Activated naive CD8-positive, alpha-beta T cell treated with anti-CD3 and anti-CD28 coated beads for 36 hours (primary cell): Measurements from ENCODE around the gene DPP8. TPM values are rescaled to one million over a fixed set of nuclear protein-coding genes. Genes with fewer than 3 reads are reported as not detected.

Experiments
- DNase-seq: peaks from one replicate; pipeline ENCODE4 v3.0.0; 2021
- H3K27ac Mint-ChIP-seq: one replicate; pipeline ENCODE4 v1.8.0; 2022; ENCODE audit warnings: mild to moderate bottlenecking, moderate library complexity, mixed read lengths
- H3K27me3 Mint-ChIP-seq: one replicate; pipeline ENCODE4 v1.8.0; 2022; ENCODE audit warnings: mild to moderate bottlenecking, mixed read lengths
- H3K36me3 Mint-ChIP-seq: one replicate; pipeline ENCODE4 v1.8.0; 2021; ENCODE audit warnings: mild to moderate bottlenecking, mixed read lengths
- H3K4me1 Mint-ChIP-seq: one replicate; pipeline ENCODE4 v1.8.0; 2021; ENCODE audit warnings: mixed read lengths
- H3K4me3 Mint-ChIP-seq: one replicate; pipeline ENCODE4 v1.8.0; 2022; ENCODE audit warnings: mild to moderate bottlenecking, moderate library complexity, mixed read lengths
- H3K9me3 Mint-ChIP-seq: one replicate; pipeline ENCODE4 v1.8.0; 2022; ENCODE audit warnings: mixed read lengths
- total RNA-seq, 2 experiments: library from RNA; stranded (reverse); gene quantifications; one replicate each; pipeline ENCODE4 v1.2.3, GENCODE V29; 2021

Gene DPP8
- total RNA-seq, 2 experiments from 2014 or later = 27.1 to 30.8 TPM

- DNase-seq = no peak
- peak overlapping the region; percentile 72 for H3K4me3 Mint-ChIP-seq
- no peaks in the 10 kb centered on the region for H3K36me3 Mint-ChIP-seq
- no peaks in the 10 kb centered on the region for H3K9me3 Mint-ChIP-seq
- H3K4me1 Mint-ChIP-seq = peaks cover 10% of the 10 kb centered on the region
- H3K27ac Mint-ChIP-seq = no peak overlapping the region
- peaks cover 73% of the 10 kb centered on the region for H3K27me3 Mint-ChIP-seq
Observed at GRCh38 chr15:65423150-65423975, 94.1 kb downstream of the DPP8 start.

DNA sequence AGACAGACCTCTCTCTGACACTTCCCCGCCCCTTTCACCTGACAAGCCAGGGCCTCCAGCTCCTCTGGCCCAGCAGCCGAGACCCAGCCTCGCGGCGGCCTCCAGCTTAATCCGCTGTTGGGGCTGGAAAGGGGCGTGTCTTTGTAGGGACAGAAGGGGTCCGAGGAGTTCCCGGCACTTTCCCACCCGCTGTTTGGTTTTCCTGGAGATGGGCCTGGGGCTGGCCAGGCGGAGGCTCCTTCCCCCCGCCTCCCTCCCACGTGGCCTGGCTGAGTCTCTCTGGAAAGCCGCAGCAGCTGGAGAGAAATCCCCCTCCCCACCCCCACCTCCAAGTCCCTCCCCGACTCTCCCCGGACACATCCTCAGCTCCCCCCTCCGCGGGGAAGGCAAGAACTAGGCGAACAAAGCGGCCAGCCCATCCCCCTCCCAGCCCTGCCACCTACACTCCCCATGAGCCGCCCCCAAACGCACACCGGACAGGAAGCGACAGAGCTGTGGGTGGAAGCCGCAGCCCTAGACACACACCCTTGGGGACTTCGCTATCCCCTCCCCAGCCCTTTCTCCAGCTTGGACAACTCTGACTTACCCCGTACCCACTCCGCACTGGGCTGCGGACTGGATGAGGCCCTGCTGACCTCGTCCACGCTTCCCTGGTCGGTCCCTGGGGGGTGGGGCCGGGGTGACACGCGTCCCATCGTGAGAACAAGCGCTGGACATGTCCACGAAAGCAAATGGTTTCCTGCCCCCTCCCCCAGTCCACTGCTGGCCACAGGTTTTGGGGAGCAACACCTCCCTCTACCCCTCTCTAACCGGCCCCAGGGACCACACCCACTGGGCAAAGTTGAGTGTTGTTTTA, 95.9 kb downstream of the DPP8 start:
- Mint-ChIP-seq H3K4me1 (peaks cover 10% of the 10 kb centered on the region), H3K9me3 (no peaks in the 10 kb centered on the region), H3K27me3 (peaks cover 86% of the 10 kb centered on the region), H3K27ac (no peak overlapping the region), H3K4me3 (peak overlapping the region; percentile 77), H3K36me3 (no peaks in the 10 kb centered on the region)
- no peak for DNase-seq

- H3K9me3 Mint-ChIP-seq = no peaks in the 10 kb centered on the region
- no peaks in the 10 kb centered on the region for H3K36me3 Mint-ChIP-seq
- peaks cover 85% of the 10 kb centered on the region for H3K27me3 Mint-ChIP-seq
- no peak for DNase-seq
- H3K4me3 Mint-ChIP-seq = no peak overlapping the region
- peaks cover 10% of the 10 kb centered on the region for H3K4me1 Mint-ChIP-seq
- no peak overlapping the region for H3K27ac Mint-ChIP-seq
Observed at GRCh38 chr15:65420975-65421359, 96.5 kb downstream of the DPP8 start.

DNA sequence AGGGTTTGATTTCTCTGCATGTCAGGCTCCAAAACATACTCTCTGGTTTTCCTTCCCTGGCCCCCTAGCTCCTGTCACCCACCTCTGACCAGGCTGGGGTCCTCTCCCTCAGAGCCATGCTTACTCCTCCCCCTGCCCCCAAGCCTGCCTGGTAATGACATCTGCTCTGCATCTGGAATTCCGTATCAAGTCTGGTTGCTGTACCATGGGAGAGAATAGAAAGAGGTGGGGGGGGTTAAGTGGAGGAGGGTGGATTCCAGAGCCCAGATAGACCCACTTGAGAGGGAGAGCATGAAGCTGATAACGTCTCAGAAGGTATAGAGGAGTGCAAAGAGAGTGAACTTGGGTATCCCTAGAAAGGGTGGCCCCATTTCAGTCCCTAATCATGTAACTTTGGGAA, 98.9 kb downstream of the DPP8 start:
- DNase-seq = no peak
- no peak overlapping the region for H3K27ac Mint-ChIP-seq
- H3K4me3 Mint-ChIP-seq = no peak overlapping the region
- H3K9me3 Mint-ChIP-seq = no peaks in the 10 kb centered on the region
- no peaks in the 10 kb centered on the region for H3K36me3 Mint-ChIP-seq
- peaks cover 10% of the 10 kb centered on the region for H3K4me1 Mint-ChIP-seq
- H3K27me3 Mint-ChIP-seq = peaks cover 63% of the 10 kb centered on the region

DNA sequence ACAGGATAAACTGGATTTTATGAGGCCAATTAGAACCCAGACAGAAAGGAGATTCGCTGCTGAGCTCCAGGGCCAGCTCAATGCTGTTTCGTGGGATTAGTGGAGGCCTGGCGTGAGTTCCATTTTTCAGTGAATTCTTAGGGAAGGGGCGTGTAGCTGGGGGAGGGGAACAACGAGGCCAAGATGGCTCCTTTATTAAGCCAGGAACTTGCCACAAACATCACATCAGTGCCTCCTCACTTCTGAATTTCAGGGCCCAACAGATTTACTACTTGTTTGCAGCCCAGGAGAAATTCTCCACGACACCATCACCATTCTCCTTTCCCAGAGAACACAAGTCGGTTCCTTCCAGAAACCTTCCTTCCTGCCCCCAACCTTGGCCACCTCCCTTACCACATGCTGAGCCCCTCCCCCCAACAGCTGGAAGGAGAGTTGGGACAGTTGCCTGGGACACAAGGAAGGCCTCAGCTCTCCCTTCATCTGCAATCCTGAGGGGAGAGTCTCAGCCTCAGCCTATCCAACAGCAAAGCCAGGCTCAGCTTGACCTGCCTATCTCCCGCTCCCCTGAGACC, 100.6 kb downstream of the DPP8 start:
- Mint-ChIP-seq H3K36me3 (no peaks in the 10 kb centered on the region), H3K4me3 (no peak overlapping the region), H3K27me3 (peaks cover 50% of the 10 kb centered on the region), H3K9me3 (no peaks in the 10 kb centered on the region), H3K27ac (no peak overlapping the region), H3K4me1 (peaks cover 3% of the 10 kb centered on the region)
- DNase-seq = no peak

GRCh38 chr15:65414841-65415621, 102.5 kb downstream of the DPP8 start:
- Mint-ChIP-seq H3K4me3 (no peak overlapping the region), H3K9me3 (no peaks in the 10 kb centered on the region), H3K27me3 (peaks cover 39% of the 10 kb centered on the region), H3K36me3 (no peaks in the 10 kb centered on the region), H3K4me1 (no peaks in the 10 kb centered on the region), H3K27ac (no peak overlapping the region)
- DNase-seq = no peak

DNA sequence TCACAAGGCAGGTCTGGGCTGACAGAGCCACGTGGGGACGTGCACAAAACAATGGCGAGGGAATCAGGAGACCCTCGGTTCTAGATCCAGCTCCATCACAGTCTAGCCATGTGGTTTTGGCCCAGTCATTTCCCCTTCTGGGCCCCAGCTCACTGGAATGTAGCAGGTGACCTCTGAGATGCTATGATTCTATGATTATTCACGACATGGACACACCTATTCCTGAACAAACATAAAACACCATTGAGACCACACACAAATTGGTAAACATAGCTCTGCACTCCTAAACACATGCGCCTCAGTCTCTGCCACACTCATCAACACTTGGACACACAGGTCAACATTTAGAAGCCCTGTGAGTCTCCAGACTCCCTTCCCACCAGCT, 103.7 kb downstream of the DPP8 start:
- no peak overlapping the region for H3K27ac Mint-ChIP-seq
- H3K36me3 Mint-ChIP-seq = no peaks in the 10 kb centered on the region
- H3K27me3 Mint-ChIP-seq = peaks cover 33% of the 10 kb centered on the region
- no peak overlapping the region for H3K4me3 Mint-ChIP-seq
- DNase-seq = no peak
- H3K4me1 Mint-ChIP-seq = peaks cover 2% of the 10 kb centered on the region
- no peaks in the 10 kb centered on the region for H3K9me3 Mint-ChIP-seq

DNA sequence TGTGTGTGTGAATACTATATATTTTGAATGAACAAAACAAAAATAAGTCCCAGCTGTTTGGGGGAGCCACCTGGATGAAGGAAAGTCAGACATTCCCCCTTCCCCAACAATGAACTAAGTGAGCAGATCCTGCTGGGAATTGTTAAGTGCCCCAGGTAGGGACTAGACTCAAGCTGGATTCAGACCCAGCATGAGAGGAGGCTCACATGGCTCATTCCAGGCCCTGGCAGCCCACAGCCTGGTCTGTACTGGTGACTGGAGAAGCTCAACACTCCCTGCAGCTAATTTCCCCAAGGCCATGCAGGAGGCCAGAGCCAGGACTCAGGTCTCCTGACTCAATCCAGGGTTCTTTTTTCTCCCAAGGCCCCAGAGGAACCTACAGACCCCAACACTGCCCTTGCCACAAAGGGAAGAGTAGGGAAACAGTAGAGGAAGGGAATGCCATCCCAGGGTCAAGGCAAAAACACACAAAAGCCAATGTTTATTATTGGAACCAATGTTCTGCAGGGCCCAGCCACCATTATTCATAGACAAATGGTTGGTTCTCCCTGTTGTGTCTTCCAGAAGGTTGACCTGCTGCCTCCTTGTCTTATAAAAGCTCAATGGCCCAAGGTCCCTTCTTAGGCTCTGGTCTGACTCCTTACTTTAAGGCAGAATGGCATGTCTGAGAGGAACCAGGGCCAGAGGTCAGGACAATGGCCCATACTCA, 104.3 kb downstream of the DPP8 start:
- Mint-ChIP-seq H3K4me3 (no peak overlapping the region), H3K27ac (no peak overlapping the region), H3K9me3 (no peaks in the 10 kb centered on the region), H3K27me3 (peaks cover 27% of the 10 kb centered on the region), H3K4me1 (peaks cover 2% of the 10 kb centered on the region), H3K36me3 (no peaks in the 10 kb centered on the region)
- no peak for DNase-seq

GRCh38 chr15:65412556-65412955, 104.9 kb downstream of the DPP8 start:
- no peak for DNase-seq
- Mint-ChIP-seq H3K27me3 (peaks cover 22% of the 10 kb centered on the region), H3K36me3 (no peaks in the 10 kb centered on the region), H3K4me1 (peaks cover 2% of the 10 kb centered on the region), H3K9me3 (no peaks in the 10 kb centered on the region), H3K27ac (no peak overlapping the region), H3K4me3 (no peak overlapping the region)

DNA sequence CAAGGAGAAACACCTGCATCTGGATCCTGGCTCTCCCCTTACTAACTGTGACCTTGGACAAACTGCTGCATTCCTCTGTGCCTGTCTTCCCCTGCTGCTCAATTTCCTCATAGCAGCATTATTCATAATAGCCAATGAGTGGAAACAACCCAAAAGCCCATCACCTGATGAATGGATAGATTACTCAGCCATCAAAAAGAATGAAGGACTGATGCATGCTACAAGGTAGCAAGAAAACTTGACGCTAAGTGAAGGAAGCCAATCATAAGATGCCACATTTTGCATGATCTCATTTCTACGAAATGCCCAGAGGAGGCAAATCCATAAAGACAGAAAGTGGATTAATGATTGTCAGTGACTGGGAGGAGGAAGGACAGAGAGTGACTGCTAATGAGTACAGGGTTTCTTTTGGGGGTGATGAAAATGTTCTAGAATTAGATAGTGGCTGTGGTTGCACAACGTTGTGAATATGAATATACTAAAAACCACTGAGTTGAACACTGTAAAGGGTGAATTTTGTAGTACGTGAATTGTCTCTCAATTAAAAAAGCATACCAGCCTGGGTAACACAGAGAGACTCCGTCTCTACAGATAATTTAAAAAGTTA, 105.9 kb downstream of the DPP8 start:
- H3K4me3 Mint-ChIP-seq = no peak overlapping the region
- peaks cover 2% of the 10 kb centered on the region for H3K4me1 Mint-ChIP-seq
- no peaks in the 10 kb centered on the region for H3K36me3 Mint-ChIP-seq
- H3K9me3 Mint-ChIP-seq = no peaks in the 10 kb centered on the region
- no peak for DNase-seq
- no peak overlapping the region for H3K27ac Mint-ChIP-seq
- H3K27me3 Mint-ChIP-seq = peaks cover 16% of the 10 kb centered on the region

DNA sequence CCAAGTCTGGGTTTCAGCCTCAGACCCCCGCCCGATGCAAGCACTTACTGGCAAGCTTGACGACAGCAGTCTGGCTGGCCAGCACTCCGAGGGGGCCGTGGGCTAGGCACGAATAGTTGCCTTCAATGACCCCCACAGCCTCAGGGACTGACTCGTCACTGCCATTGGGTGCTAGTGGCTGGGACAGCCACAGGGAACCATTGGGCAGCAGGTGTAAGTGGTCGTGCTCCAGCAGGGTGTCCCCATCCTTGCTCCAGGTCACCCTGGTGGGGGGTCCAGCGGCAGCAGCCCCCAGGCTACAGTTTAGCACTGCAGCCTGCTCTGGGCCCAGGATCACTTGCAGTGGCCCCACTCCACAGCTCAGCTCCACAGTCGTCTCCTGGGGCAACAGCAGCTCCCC, 106.5 kb downstream of the DPP8 start:
- H3K27me3 Mint-ChIP-seq = peaks cover 13% of the 10 kb centered on the region

DNA sequence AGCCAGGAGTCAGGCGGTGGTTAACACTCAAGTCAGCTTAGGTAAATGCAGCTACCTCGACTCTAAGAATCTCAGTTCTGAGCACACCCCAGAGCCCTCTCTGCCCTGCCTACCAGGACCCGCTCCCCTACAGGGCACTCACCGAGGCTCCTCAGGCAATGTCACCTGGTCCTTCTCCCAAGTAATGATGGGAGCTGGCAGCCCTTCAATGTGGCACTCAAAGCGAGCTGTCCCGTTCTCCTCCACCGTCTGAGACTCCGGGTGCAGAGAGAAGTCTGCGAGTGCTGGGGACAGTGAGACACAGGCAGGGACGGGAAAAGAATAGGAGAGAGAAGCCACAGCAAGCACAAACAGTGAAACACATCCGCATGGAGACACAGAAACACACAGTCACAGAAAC, 107.5 kb downstream of the DPP8 start:
- no peaks in the 10 kb centered on the region for H3K36me3 Mint-ChIP-seq

More for the DNA sequence above, 106.5 kb downstream of the DPP8 start:
- no peaks in the 10 kb centered on the region for H3K36me3 Mint-ChIP-seq
- DNase-seq = no peak
- H3K4me3 Mint-ChIP-seq = no peak overlapping the region
- H3K27ac Mint-ChIP-seq = no peak overlapping the region
- H3K9me3 Mint-ChIP-seq = no peaks in the 10 kb centered on the region
- peaks cover 2% of the 10 kb centered on the region for H3K4me1 Mint-ChIP-seq

GRCh38 chr15:65409036-65409631, 108.4 kb downstream of the DPP8 start:
- no peak overlapping the region for H3K27ac Mint-ChIP-seq
- no peak for DNase-seq
- no peaks in the 10 kb centered on the region for H3K36me3 Mint-ChIP-seq
- H3K4me1 Mint-ChIP-seq = peaks cover 2% of the 10 kb centered on the region
- H3K4me3 Mint-ChIP-seq = no peak overlapping the region
- H3K9me3 Mint-ChIP-seq = no peaks in the 10 kb centered on the region
- H3K27me3 Mint-ChIP-seq = peaks cover 13% of the 10 kb centered on the region

More for the DNA sequence above, 107.5 kb downstream of the DPP8 start:
- H3K4me3 Mint-ChIP-seq = no peak overlapping the region
- no peaks in the 10 kb centered on the region for H3K9me3 Mint-ChIP-seq
- DNase-seq = no peak
- peaks cover 2% of the 10 kb centered on the region for H3K4me1 Mint-ChIP-seq
- peaks cover 13% of the 10 kb centered on the region for H3K27me3 Mint-ChIP-seq
- H3K27ac Mint-ChIP-seq = no peak overlapping the region
